NK-92 (cell line): ENCODE data around the gene FANCD2OS.
"Not testable (repeated sequence)": the region's sequence is repeated elsewhere in the genome, so short reads cannot be mapped to it uniquely, and the experiment has no call there.

Experiments
- DNase-seq: peaks from one replicate; lab custom pipeline; 2025; ENCODE audit not compliant: unreplicated experiment; lab: John Stamatoyannopoulos, UW

FANCD2OS gene

GRCh38 chr3:10093678-10094077, 14.4 kb downstream of the FANCD2OS start:
- DNase-seq: no peak

- not testable (repeated sequence) for DNase-seq
Measured at GRCh38 chr3:10091387-10091786, 16.7 kb downstream of the FANCD2OS start.

GRCh38 chr3:10090774-10091173, 17.3 kb downstream of the FANCD2OS start:
- not testable (repeated sequence) for DNase-seq

GRCh38 chr3:10090179-10090578, 17.9 kb downstream of the FANCD2OS start:
- no peak for DNase-seq

DNA sequence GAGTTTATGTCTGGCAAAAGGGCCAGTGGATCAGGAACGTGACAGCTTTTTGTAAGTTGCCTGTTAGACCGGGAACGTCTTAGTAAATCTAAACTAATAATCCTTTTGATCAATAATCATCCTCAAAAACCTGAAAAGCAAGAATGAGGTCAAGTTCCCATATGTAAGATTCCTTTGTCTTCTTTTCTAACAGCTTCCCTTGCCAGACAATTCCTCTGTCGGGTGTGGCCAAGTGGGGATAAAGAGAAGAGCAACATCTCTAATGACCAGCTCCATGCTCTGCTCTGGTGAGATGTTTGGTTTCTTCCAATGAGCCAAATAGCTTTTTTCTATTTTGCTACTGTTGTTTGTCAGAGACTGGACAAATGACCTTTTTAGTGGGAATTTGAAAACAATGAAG, 19.8 kb downstream of the FANCD2OS start:
- no peak for DNase-seq

DNA sequence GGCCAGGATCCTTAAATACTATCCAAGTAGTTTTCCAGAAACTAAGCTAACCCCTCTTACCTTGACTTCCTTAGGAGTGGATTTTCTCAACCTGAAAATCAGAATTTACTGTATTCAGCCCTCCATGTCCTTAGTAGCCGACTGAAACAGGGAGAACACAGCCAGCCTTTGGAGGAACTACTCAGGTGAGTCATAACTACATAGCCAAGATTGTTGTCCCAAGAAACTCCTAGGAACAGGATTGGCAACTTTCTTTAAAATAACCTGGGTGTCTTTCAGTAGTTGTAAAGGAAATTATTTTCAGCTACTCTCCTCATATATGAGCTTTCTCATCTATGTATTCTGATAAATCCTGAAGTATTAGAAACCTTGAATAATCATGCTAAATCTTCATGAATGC, 22.3 kb downstream of the FANCD2OS start:
- no peak for DNase-seq

DNA sequence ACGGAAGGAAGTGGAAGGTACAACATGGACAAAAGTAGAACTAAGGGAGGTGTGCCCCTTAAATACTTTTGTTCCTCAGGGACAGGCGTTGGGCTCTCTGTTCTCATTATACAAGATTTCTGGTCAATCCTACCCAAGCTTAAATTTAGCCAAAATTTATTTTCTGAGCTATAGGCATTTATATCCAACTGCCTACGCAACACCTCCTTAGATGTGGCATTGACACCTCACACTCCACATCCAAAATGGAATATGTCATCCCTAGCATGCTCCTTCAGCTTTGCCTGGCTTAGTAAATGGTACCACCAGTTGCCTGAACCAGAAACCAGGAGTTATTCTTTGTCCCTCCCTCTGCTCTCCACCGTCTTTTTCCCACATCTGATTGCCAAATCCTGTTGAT, 26.2 kb downstream of the FANCD2OS start:
- no peak for DNase-seq

GRCh38 chr3:10074666-10075065, 33.4 kb downstream of the FANCD2OS start:
- DNase-seq: no peak

- not testable (repeated sequence) for DNase-seq
Measured at GRCh38 chr3:10070077-10070476, 38.0 kb downstream of the FANCD2OS start.

- DNase-seq: no peak
Measured at GRCh38 chr3:10055097-10055496, 53.0 kb downstream of the FANCD2OS start.
